ENCODE results near the gene LIMK2. TPM values are rescaled to one million over a fixed set of nuclear protein-coding genes. Genes with fewer than 3 reads are reported as not detected.
A peak's percentile ranks its signal among the peaks of the same experiment; 100 is the strongest.
"Not testable (repeated sequence)": the region's sequence is repeated elsewhere in the genome, so short reads cannot be mapped to it uniquely, and the experiment has no call there.

LIMK2 gene
- polyA plus RNA-seq, result 10 to 100 TPM; 43.5 to 57.4 TPM

DNA sequence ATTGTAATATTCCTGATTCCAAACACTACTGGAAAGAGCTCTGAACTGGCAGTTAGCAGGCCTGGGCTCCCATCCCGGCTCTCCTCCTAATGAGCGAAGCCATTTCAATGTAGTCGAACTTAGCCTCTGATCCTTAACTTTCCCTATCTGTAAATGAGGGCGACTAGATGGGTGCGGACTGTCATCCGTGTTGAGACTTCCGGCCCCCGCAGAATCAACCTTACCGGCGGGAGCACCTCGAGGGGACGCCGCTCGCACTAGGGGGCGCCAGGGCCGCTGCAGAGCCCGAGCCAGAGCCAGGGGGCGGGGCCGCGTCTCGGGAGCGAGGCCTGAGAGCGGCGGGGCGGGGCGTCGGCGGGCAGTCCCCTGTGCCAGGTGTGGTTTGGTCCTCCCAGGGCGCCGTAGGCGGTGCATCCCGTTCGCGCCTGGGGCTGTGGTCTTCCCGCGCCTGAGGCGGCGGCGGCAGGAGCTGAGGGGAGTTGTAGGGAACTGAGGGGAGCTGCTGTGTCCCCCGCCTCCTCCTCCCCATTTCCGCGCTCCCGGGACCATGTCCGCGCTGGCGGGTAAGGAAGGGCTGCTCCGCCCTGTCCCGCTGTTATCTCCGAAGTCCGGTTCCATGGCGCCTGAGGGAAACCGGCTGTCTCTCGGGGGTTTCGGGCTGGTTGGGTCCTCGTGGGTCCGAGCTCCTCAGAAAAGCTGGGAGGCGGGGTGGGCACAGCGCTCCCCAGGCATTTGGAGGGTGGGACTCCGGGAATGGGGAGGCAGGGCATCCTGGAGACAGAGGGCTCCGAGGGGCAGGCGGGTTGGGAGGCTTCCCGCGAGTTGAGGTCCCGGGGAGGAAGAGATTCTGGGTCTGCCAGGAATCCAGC is at the start of gene LIMK2:
Gene LIMK2, plus strand, starts transcription at position 437 of the 869 bp plus-strand sequence. Its CDS starts 111 bp downstream, at position 548.
- Histone ChIP-seq H3K9me3 (ENCODE audit: control insufficient read depth in 2 of 2, insufficient read depth in 1 of 2, low read depth in 1 of 2, low read length in 1 of 2) (no peaks in the 10 kb centered on the region), H3K27ac (ENCODE audit: low read depth in 2 of 2, low read length in 1 of 2) (peak within 1 kb of the TSS; percentile 61 to 72), H3K27me3 (ENCODE audit: control insufficient read depth in 1 of 2, insufficient read depth in 2 of 2, low read length in 2 of 2) (no peaks in the 10 kb centered on the region), H3K36me3 (ENCODE audit: control insufficient read depth in 2 of 2, insufficient read depth in 2 of 2, low read length in 1 of 2) (no peaks in the 10 kb centered on the region), H3K4me1 (ENCODE audit: control insufficient read depth in 2 of 2, insufficient read depth in 2 of 2, low read length in 1 of 2) (peaks cover 4 to 13% of the 10 kb centered on the region in 2 donors), H3K4me3 (ENCODE audit: low read depth in 1 of 2, low read length in 2 of 2) (peak within 1 kb of the TSS; percentile 71 to 80)
- 0 to 1% methylated on average over 62 to 64 of the region's 64 CpGs for WGBS, 2 donors

DNA sequence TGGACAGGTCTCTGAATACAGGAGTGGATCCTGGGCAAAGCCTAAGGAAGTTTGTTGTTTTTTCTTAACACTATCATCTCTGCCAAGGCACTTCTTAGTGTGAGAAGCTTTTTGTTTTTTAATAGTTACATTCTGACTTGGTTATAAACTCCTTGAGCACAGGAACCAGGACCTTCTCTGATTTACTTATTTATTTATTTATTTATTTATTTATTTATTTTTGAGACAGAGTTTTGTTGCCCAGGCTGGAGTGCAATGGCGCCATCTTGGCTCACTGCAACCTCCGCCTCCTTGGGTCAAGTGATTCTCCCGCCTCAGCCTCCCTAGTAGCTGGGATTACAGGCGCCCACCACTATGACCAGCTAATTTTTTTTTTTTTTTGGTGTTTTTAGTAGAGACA is 41.1 kb upstream of the LIMK2 start:
- Histone ChIP-seq H3K27me3 (ENCODE audit: control insufficient read depth in 1 of 2, insufficient read depth in 2 of 2, low read length in 2 of 2) (no peaks in the 10 kb centered on the region), H3K9me3 (ENCODE audit: control insufficient read depth in 2 of 2, insufficient read depth in 1 of 2, low read depth in 1 of 2, low read length in 1 of 2) (no peaks in the 10 kb centered on the region), H3K4me1 (ENCODE audit: control insufficient read depth in 2 of 2, insufficient read depth in 2 of 2, low read length in 1 of 2) (no peaks in the 10 kb centered on the region), H3K36me3 (ENCODE audit: control insufficient read depth in 2 of 2, insufficient read depth in 2 of 2, low read length in 1 of 2) (no peaks in the 10 kb centered on the region), H3K4me3 (ENCODE audit: low read depth in 1 of 2, low read length in 2 of 2) (no peak overlapping the region), H3K27ac (ENCODE audit: low read depth in 2 of 2, low read length in 1 of 2) (no peak overlapping the region)
- 97 to 98% methylated on average over 4 of the region's 4 CpGs for WGBS, 2 donors

DNA sequence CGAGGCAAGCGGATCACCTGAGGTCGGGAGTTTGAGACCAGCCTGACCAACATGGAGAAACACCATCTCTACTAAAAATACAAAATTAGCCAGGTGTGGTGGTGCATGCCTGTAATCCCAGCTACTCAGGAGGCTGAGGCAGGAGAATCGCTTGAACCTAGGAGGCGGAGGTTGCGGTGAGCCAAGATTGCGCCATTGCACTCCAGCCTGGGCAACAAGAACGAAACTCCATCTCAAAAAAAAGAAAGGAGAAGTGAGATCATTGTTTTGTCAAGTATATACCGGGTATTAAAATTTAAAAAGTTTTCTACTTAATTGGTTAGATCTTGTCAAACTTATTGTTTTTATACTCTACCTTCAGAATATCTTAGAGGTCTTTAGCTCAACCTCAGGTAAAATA is 40.4 kb upstream of the LIMK2 start:
- not testable (repeated sequence) for H3K9me3 ChIP-seq (ENCODE audit: control insufficient read depth in 2 of 2, insufficient read depth in 1 of 2, low read depth in 1 of 2, low read length in 1 of 2); H3K4me1 ChIP-seq (ENCODE audit: control insufficient read depth in 2 of 2, insufficient read depth in 2 of 2, low read length in 1 of 2); H3K27ac ChIP-seq (ENCODE audit: low read depth in 2 of 2, low read length in 1 of 2); H3K36me3 ChIP-seq (ENCODE audit: control insufficient read depth in 2 of 2, insufficient read depth in 2 of 2, low read length in 1 of 2); H3K27me3 ChIP-seq (ENCODE audit: control insufficient read depth in 1 of 2, insufficient read depth in 2 of 2, low read length in 2 of 2); H3K4me3 ChIP-seq (ENCODE audit: low read depth in 1 of 2, low read length in 2 of 2)
- 95 to 97% methylated on average over 9 of the region's 9 CpGs for WGBS, 2 donors

DNA sequence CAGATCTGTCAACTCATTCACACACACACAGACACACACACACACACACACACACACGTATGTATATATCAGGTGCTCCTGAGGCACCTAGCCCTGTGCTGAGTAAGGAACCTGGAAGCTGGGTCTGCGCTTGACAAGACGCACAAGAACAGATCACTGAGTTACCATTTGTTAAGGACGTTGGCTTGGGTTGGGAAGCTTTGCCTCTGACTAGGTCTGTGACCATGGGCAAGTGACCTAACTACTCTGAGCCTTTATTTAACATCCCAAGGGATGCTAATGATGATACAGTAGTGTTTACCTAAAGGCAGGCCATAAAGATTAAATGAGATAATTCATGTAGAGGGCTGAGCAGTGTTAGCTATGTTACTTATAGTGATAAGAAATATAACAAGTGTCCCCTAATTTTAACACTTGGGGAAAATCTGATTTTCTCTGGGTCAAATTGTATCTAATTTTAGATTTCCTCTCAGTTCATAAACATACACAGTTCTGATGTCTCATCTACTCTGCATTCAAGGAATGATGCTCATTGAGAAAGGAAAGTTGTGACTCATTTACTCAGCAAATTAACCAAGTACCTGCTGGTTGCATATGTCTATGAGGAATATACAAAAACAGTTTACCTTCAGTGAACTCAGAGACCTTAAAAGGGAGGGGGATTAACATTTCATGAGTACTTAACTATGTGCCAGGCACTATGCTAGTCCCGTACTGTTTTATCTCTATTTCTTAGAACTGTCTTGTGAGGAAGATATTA is 38.5 kb upstream of the LIMK2 start:
- H3K9me3 ChIP-seq (ENCODE audit: control insufficient read depth in 2 of 2, insufficient read depth in 1 of 2, low read depth in 1 of 2, low read length in 1 of 2), result no peaks in the 10 kb centered on the region
- no peak overlapping the region for H3K4me3 ChIP-seq (ENCODE audit: low read depth in 1 of 2, low read length in 2 of 2)
- no peaks in the 10 kb centered on the region for H3K27me3 ChIP-seq (ENCODE audit: control insufficient read depth in 1 of 2, insufficient read depth in 2 of 2, low read length in 2 of 2)
- H3K4me1 ChIP-seq (ENCODE audit: control insufficient read depth in 2 of 2, insufficient read depth in 2 of 2, low read length in 1 of 2), result no peaks in the 10 kb centered on the region
- H3K36me3 ChIP-seq (ENCODE audit: control insufficient read depth in 2 of 2, insufficient read depth in 2 of 2, low read length in 1 of 2), result no peaks in the 10 kb centered on the region
- peak overlapping the region in 1 of 2 donors; percentile 64 for H3K27ac ChIP-seq (ENCODE audit: low read depth in 2 of 2, low read length in 1 of 2)
- 70 to 73% methylated on average over 5 of the region's 5 CpGs for WGBS, 2 donors

DNA sequence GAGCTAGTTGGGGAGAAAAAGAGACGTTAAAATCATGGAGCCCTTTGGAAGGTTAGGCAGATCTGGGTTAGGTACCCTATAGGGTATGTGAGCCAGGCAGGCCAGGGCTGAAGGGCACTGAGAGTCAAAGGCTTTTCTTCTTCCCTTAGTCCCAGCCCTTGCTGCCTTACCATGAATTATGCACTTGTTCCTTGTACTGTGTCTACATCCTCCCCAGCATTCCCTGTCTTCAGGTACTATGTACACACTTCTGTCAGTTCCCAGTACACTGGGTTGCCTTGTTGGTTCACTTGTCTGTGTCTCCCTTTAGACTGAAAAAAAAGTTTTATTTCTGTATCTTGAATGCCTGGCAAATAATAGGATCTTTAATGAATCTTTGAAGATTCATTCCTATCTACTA is 35.2 kb upstream of the LIMK2 start:
- Histone ChIP-seq H3K4me3 (ENCODE audit: low read depth in 1 of 2, low read length in 2 of 2) (no peak overlapping the region), H3K27me3 (ENCODE audit: control insufficient read depth in 1 of 2, insufficient read depth in 2 of 2, low read length in 2 of 2) (no peaks in the 10 kb centered on the region), H3K4me1 (ENCODE audit: control insufficient read depth in 2 of 2, insufficient read depth in 2 of 2, low read length in 1 of 2) (peaks cover 4 to 9% of the 10 kb centered on the region in 2 donors), H3K36me3 (ENCODE audit: control insufficient read depth in 2 of 2, insufficient read depth in 2 of 2, low read length in 1 of 2) (no peaks in the 10 kb centered on the region), H3K9me3 (ENCODE audit: control insufficient read depth in 2 of 2, insufficient read depth in 1 of 2, low read depth in 1 of 2, low read length in 1 of 2) (no peaks in the 10 kb centered on the region), H3K27ac (ENCODE audit: low read depth in 2 of 2, low read length in 1 of 2) (peak overlapping the region; percentile 54 to 70)
- 76 to 85% methylated on average over 1 of the region's 1 CpG for WGBS, 2 donors

DNA sequence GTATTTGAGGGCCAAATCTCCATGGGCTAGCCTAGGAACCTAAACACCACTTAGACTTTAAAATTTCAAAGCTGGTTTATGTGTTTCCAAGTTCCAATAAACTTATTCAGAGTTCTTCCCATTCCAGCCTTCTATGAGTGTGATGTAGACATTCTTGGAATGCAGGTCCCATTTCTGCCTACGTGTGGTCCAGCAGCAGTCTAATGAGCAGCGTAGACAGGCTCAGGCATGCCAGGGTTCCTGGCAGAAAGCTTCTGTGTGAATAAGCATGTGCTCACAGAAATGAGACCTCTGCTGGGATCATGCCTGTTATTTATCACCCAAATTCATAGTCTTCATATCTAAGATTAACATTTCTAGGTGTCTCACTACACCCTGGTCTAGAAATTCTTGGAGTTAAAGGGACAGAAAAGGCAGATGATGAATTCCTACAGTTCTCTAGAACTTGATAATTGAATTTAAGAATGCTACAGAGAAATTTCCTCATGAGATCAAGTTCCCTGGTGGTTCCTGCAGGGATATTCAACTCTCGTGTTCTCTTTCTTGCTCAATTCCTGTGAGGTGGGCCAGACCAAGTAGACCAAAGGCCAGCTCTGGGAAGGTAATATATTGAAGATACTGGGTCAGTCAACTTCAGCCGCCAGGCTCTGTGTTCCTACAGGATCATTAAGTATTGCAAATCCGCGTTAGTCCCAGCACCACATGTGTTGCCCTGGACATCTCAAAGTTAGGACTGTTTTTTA is 34.5 kb upstream of the LIMK2 start:
- WGBS, 2 donors, result 74 to 80% methylated on average over 6 of the region's 6 CpGs
- peak overlapping the region; percentile 54 to 70 for H3K27ac ChIP-seq (ENCODE audit: low read depth in 2 of 2, low read length in 1 of 2)
- no peaks in the 10 kb centered on the region for H3K36me3 ChIP-seq (ENCODE audit: control insufficient read depth in 2 of 2, insufficient read depth in 2 of 2, low read length in 1 of 2)
- no peaks in the 10 kb centered on the region for H3K9me3 ChIP-seq (ENCODE audit: control insufficient read depth in 2 of 2, insufficient read depth in 1 of 2, low read depth in 1 of 2, low read length in 1 of 2)
- no peak overlapping the region for H3K4me3 ChIP-seq (ENCODE audit: low read depth in 1 of 2, low read length in 2 of 2)
- H3K27me3 ChIP-seq (ENCODE audit: control insufficient read depth in 1 of 2, insufficient read depth in 2 of 2, low read length in 2 of 2), result no peaks in the 10 kb centered on the region
- peaks cover 4 to 9% of the 10 kb centered on the region in 2 donors for H3K4me1 ChIP-seq (ENCODE audit: control insufficient read depth in 2 of 2, insufficient read depth in 2 of 2, low read length in 1 of 2)

DNA sequence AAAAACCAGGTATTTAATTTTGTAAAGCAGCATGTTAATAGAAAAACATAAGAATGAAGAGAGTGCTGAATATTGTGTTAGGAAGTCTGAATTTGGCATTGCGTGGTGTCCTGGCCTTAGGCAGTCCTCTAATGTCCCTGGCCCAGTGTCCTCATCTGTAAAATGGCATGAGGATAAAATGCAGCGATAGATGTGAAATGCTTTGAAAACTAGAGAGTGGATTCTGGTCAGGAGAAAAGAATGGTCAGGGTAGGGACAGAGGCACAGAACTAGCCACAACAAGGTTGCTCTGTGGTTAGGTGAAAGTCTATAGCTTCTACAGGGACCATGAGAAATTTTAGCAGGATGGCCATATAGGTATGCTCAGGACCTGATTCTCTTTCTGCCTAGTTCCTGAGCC is 33.2 kb upstream of the LIMK2 start:
- Histone ChIP-seq H3K27me3 (ENCODE audit: control insufficient read depth in 1 of 2, insufficient read depth in 2 of 2, low read length in 2 of 2) (no peaks in the 10 kb centered on the region), H3K36me3 (ENCODE audit: control insufficient read depth in 2 of 2, insufficient read depth in 2 of 2, low read length in 1 of 2) (no peaks in the 10 kb centered on the region), H3K4me1 (ENCODE audit: control insufficient read depth in 2 of 2, insufficient read depth in 2 of 2, low read length in 1 of 2) (peaks cover 4 to 9% of the 10 kb centered on the region in 2 donors), H3K4me3 (ENCODE audit: low read depth in 1 of 2, low read length in 2 of 2) (no peak overlapping the region), H3K27ac (ENCODE audit: low read depth in 2 of 2, low read length in 1 of 2) (peak overlapping the region; percentile 29 to 57), H3K9me3 (ENCODE audit: control insufficient read depth in 2 of 2, insufficient read depth in 1 of 2, low read depth in 1 of 2, low read length in 1 of 2) (no peaks in the 10 kb centered on the region)
- 96 to 100% methylated on average over 2 of the region's 2 CpGs for WGBS, 2 donors

DNA sequence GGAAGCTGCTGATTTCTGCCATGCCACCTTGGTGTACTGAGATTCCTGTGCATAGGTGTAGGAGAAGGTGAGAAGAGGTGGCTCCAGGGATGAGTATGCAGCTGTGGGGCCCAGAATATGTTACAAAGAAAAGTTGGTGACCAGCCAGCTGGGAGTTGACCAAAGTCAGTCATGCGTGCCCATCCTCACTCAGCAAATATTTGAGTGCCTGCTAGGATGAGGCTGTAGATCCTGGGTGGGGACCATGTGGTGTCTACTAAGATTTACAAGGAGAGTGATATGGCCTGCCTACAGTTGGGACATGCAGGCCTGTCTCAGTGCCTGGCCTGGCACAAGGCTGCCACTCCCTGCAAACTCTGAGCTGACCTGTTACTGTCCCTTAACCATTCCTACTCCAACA is 32.8 kb upstream of the LIMK2 start:
- Histone ChIP-seq H3K4me1 (ENCODE audit: control insufficient read depth in 2 of 2, insufficient read depth in 2 of 2, low read length in 1 of 2) (peaks cover 4 to 9% of the 10 kb centered on the region in 2 donors), H3K27me3 (ENCODE audit: control insufficient read depth in 1 of 2, insufficient read depth in 2 of 2, low read length in 2 of 2) (no peaks in the 10 kb centered on the region), H3K4me3 (ENCODE audit: low read depth in 1 of 2, low read length in 2 of 2) (no peak overlapping the region), H3K36me3 (ENCODE audit: control insufficient read depth in 2 of 2, insufficient read depth in 2 of 2, low read length in 1 of 2) (no peaks in the 10 kb centered on the region), H3K9me3 (ENCODE audit: control insufficient read depth in 2 of 2, insufficient read depth in 1 of 2, low read depth in 1 of 2, low read length in 1 of 2) (no peaks in the 10 kb centered on the region), H3K27ac (ENCODE audit: low read depth in 2 of 2, low read length in 1 of 2) (peak overlapping the region; percentile 45 to 64)
- 14 to 31% methylated on average over 1 of the region's 1 CpG for WGBS, 2 donors

DNA sequence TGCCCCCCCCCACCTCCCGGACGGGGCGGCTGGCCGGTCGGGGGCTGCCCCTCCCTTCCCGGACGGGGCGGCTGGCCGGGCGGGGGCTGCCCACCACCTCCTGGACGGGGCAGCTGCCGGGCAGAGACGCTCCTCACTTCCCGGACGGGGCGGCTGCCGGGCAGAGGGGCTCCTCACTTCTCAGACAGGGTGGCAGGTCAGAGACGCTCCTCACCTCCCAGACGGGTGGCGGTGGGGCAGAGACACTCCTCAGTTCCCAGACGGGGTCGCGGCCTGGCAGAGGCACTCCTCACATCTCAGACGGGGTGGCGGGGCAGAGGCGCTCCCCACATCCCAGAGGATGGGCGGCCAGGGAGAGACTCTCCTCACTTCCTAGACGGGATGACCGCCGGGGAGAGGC is 28.1 kb upstream of the LIMK2 start:
- Histone ChIP-seq H3K27ac (ENCODE audit: low read depth in 2 of 2, low read length in 1 of 2) (no peak overlapping the region), H3K36me3 (ENCODE audit: control insufficient read depth in 2 of 2, insufficient read depth in 2 of 2, low read length in 1 of 2) (peaks cover 4 to 7% of the 10 kb centered on the region in 2 donors), H3K4me3 (ENCODE audit: low read depth in 1 of 2, low read length in 2 of 2) (no peak overlapping the region), H3K27me3 (ENCODE audit: control insufficient read depth in 1 of 2, insufficient read depth in 2 of 2, low read length in 2 of 2) (no peaks in the 10 kb centered on the region), H3K4me1 (ENCODE audit: control insufficient read depth in 2 of 2, insufficient read depth in 2 of 2, low read length in 1 of 2) (peaks cover 4 to 8% of the 10 kb centered on the region in 2 donors), H3K9me3 (ENCODE audit: control insufficient read depth in 2 of 2, insufficient read depth in 1 of 2, low read depth in 1 of 2, low read length in 1 of 2) (no peaks in the 10 kb centered on the region)
- WGBS, 2 donors, result 94 to 99% methylated on average over 30 of the region's 30 CpGs

All from esophagus (tissue), 2 donors.